GM12872 (cell line): Measurements from ENCODE around the gene UCKL1.

Experiments
- TF ChIP-seq, protein P1 (sequence below): IDR thresholded peaks from 3 replicates; pipeline ENCODE4 v1.5.1; 2011; ENCODE audit warnings: low read depth, mild to moderate bottlenecking, low read length, moderate library complexity; ENCODE audit not compliant: insufficient read depth

Gene UCKL1

DNA sequence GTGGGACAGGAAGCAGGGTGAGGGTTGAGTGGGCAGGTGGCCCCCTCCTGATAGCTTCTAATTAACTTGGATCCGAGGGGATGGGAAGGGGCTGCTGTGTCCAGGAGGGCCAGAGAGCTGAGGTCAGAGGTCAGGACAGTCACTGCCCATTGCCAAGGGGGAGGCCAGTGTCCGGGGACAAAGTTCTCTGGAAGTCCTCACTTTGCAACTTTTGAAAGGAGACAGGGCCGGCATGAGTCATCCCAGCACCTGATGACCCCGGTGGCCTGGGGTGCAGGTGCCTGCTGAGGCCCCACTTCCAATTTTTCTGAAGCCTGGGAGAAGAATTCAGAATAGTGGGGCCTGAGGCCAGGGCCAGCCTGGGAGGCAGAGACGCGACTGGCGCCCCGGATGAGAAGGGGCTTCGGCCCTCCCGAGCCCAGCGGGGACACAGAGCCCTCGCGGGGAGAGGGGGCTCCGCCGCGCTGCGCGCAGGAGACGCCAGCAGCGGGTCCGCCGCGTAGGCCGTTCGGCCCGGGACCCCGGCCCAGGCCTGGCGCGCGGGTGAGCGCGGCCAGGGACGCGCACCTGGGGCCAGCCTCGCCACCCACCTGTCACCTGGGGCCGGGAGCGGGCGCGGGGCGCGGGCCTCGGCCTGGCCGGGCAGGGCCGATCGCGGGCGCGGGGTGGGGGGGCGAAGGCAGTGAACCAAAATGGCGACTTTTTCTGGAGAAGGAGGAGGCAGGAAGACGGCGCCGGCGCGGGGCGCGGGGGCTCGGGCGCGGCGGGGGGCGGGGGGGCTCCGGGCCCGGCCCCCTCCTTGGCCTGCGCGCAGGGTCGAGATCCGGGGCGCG lies 12.9 kb upstream of the UCKL1 start:
- TF ChIP-seq, protein P1, sequence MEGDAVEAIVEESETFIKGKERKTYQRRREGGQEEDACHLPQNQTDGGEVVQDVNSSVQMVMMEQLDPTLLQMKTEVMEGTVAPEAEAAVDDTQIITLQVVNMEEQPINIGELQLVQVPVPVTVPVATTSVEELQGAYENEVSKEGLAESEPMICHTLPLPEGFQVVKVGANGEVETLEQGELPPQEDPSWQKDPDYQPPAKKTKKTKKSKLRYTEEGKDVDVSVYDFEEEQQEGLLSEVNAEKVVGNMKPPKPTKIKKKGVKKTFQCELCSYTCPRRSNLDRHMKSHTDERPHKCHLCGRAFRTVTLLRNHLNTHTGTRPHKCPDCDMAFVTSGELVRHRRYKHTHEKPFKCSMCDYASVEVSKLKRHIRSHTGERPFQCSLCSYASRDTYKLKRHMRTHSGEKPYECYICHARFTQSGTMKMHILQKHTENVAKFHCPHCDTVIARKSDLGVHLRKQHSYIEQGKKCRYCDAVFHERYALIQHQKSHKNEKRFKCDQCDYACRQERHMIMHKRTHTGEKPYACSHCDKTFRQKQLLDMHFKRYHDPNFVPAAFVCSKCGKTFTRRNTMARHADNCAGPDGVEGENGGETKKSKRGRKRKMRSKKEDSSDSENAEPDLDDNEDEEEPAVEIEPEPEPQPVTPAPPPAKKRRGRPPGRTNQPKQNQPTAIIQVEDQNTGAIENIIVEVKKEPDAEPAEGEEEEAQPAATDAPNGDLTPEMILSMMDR = no peak

DNA sequence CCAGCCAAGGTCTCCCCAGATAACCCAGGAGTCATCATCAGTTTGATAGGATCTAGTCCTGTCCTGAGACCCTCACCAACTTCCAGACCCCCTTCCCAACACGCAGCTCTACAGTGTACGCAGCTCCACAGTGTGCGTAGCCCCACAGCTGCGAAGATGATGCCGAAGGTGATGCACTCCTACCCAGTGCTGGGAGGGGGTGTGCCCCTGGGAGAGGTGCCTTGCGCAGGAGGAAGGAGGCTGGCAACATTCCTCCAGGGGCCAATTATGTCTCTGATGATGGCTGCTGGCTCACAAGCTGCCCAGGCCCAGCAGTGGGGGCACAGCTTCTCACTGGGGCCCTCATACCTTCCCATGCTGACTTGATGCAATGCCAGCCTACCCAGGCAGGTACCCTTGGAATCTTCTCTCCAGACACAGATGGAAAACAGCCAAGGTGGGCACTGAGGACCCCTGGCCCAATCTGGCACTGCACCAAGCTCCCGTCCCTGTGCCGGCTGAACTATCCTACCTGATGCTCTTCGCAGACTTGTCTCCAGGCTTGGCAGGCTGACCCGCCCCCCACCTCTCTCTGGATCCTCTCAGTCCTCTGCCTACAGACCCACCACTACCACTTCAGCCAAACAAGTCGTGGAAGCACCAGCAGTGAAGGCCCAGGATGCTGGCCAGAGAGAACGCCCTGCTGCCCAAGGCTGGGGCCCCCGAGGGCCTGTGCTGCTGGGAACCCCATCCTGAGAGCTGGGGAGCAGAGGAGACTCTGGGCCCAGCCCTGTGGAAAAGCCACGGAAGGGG lies 12.1 kb upstream of the UCKL1 start:
- TF ChIP-seq, protein P1 = no peak

DNA sequence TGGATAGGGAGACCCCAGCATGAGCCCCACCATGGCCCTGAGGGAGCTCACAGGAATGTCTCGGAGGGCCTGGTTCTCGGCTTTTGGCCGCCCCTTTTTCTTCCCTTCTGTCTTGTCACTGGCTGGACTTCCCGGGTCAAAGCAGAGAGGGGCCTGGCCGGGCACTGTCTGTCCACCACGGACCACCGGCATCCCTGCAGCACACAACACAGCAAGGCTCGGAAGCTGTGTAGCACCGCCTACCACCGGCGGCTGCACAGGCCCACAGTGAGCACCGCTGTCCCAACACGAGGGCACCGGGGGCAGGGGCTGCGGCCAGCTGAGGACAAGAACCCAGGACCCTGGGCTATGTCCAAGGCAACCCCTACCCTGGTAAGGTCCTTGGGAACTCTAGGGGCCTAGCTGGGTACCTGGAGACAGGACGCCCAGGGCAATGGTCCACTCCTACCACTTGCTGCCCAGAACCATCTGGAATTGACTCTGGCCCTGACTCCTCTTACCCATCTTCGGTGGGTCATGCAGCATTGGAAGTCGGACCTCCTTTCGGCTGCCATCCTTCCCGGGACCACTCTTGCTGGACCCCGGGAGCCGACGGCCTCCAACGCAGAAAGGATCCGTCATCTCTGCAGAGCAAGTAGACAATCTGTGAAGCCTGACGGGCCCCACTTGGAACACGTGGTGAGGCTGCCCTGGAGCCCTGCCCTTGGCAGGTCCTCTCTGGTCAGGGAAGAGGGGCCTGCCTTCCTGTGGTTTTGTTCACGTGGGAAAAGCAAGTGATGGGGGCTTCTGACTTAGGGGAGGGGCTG lies 11.3 kb upstream of the UCKL1 start:
- TF ChIP-seq, protein P1 = no peak

GRCh38 chr20:63966944-63967322 lies 10.7 kb upstream of the UCKL1 start:
- TF ChIP-seq, protein P1 = no peak

DNA sequence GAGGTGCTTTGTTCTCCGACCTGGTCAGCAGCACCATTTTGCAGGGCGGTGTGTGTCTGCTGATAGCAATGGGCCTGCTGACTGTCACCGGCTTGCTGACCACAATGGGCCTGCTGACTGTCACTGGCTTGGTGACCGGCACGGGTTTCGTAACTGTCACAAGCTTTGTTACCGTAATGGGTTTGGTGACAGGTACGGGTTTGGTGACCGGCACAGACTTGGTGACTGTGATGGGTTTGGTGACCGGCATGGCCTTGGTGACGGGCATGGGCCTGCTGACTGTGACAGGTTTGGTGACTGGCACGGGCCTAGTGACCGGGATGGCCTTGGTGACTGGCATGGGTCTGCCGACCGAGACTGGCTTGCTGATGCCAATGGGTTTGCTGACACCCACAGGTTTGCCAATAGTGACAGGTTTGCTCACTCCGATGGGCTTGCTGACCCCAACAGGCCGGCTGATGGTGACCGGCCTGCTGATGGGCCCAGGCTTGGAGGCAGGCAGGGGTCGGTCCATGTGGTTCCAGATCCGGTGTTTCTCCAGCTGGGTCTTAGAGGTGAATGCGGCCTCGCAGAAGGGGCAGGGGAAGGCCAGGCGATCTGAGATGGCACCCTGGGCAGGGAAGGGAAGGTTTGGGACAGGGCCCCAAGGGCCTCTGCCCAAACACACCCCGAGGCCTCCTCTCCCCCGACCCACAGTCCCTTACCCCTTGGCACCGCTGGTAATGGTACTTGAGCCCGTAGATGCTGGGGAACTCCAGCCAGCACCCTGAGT lies 10.1 kb upstream of the UCKL1 start:
- TF ChIP-seq, protein P1 = no peak

DNA sequence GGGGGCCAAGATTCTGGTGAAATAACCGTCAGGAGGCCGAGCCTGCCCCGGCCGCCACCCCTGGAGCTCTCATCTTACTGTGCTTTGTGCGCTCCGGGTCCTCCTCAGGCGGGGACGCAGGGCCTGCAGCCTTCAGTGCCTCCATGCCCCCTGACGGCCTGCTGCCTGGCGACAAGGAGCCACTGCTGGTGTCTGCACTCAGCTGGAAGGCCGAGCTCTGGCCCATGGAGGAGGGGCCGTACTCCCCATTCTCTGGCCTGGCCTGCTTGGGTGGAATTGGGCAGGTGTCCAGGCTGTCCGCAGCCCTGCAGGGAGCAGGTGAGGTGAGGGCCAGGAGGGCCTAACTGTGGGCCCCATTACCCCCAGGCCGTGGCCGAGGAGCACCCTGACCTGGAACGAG lies 8.2 kb upstream of the UCKL1 start:
- TF ChIP-seq, protein P1 = no peak
